Parathyroid adenoma (tissue), 2 donors: ENCODE results near the gene RHOBTB3.

Experiments
- H2AFZ ChIP-seq: fragments of 300-600 bp; sonication (generic); one replicate; pipeline ENCODE4 v1.7.0; 2017; ENCODE audit warnings: antibody characterized with exemption, mild to moderate bottlenecking
- H3K27ac ChIP-seq: fragments of 300-600 bp; sonication (generic); one replicate; pipeline ENCODE4 v1.7.0; 2017
- H3K27me3 ChIP-seq: fragments of 300-600 bp; sonication (generic); one replicate; pipeline ENCODE4 v1.7.0; 2017; ENCODE audit warnings: low read length; ENCODE audit not compliant: control insufficient read depth, insufficient read depth
- H3K36me3 ChIP-seq: fragments of 300-600 bp; sonication (generic); one replicate; pipeline ENCODE4 v1.7.0; 2017; ENCODE audit warnings: low read length; ENCODE audit not compliant: control insufficient read depth, insufficient read depth
- H3K4me1 ChIP-seq: fragments of 300-600 bp; sonication (generic); one replicate; pipeline ENCODE4 v1.7.0; 2017; ENCODE audit warnings: control low read depth
- H3K4me2 ChIP-seq: fragments of 300-600 bp; sonication (generic); one replicate; pipeline ENCODE4 v1.7.0; 2017; ENCODE audit warnings: low read length
- H3K4me3 ChIP-seq: fragments of 300-600 bp; sonication (generic); one replicate; pipeline ENCODE4 v1.7.0; 2017; ENCODE audit warnings: low read depth, low read length
- H3K79me2 ChIP-seq: fragments of 300-600 bp; sonication (generic); one replicate; pipeline ENCODE4 v1.7.0; 2017; ENCODE audit warnings: control low read depth
- H3K9ac ChIP-seq: fragments of 300-600 bp; sonication (generic); one replicate; pipeline ENCODE4 v1.7.0; 2017; ENCODE audit warnings: mild to moderate bottlenecking
- H3K9me3 ChIP-seq: fragments of 300-600 bp; sonication (generic); one replicate; pipeline ENCODE4 v1.7.0; 2017; ENCODE audit warnings: low read length; ENCODE audit not compliant: control insufficient read depth
- CTCF ChIP-seq: fragments of 300-600 bp; sonication (generic); IDR thresholded peaks from one replicate; pipeline ENCODE4 v1.7.0; 2017; ENCODE audit warnings: antibody characterized with exemption, mild to moderate bottlenecking
- donor health status: primary hyperparathyroidism.

The RHOBTB3 gene

GRCh38 chr5:95780597-95780996 is 49.5 kb downstream of the RHOBTB3 start:
- no peaks in the 10 kb centered on the region for H3K27me3 ChIP-seq
- no peak overlapping the region for H3K9ac ChIP-seq
- H3K4me1 ChIP-seq: peaks cover 10% of the 10 kb centered on the region
- H3K4me2 ChIP-seq: no peak overlapping the region
- H3K79me2 ChIP-seq: no peaks in the 10 kb centered on the region
- H3K4me3 ChIP-seq: no peak overlapping the region
- H2AFZ ChIP-seq: peak overlapping the region; percentile 48
- peak overlapping the region; percentile 29 for H3K27ac ChIP-seq
- no peaks in the 10 kb centered on the region for H3K36me3 ChIP-seq
- H3K9me3 ChIP-seq: no peaks in the 10 kb centered on the region
- no peak for TF ChIP-seq CTCF

- Histone ChIP-seq H3K9me3 (no peaks in the 10 kb centered on the region), H3K9ac (no peak overlapping the region), H3K4me1 (peaks cover 10% of the 10 kb centered on the region), H3K79me2 (no peaks in the 10 kb centered on the region), H3K4me2 (no peak overlapping the region), H3K4me3 (no peak overlapping the region), H2AFZ (peak overlapping the region; percentile 48), H3K27ac (peak overlapping the region; percentile 29), H3K36me3 (no peaks in the 10 kb centered on the region), H3K27me3 (no peaks in the 10 kb centered on the region)
- TF ChIP-seq CTCF: peak; percentile 93
Observed at GRCh38 chr5:95781101-95781583, 50.0 kb downstream of the RHOBTB3 start.

- Histone ChIP-seq H3K79me2 (no peaks in the 10 kb centered on the region), H3K4me2 (no peak overlapping the region), H3K27ac (no peak overlapping the region), H3K4me1 (peaks cover 10% of the 10 kb centered on the region), H3K27me3 (no peaks in the 10 kb centered on the region), H3K4me3 (no peak overlapping the region), H2AFZ (no peak overlapping the region), H3K9ac (no peak overlapping the region), H3K9me3 (no peaks in the 10 kb centered on the region), H3K36me3 (no peaks in the 10 kb centered on the region)
- no peak for TF ChIP-seq CTCF
Observed at GRCh38 chr5:95782181-95782580, 51.0 kb downstream of the RHOBTB3 start.

- H3K27me3 ChIP-seq: no peaks in the 10 kb centered on the region
- TF ChIP-seq CTCF: no peak
- H3K9me3 ChIP-seq: no peaks in the 10 kb centered on the region
- no peak overlapping the region for H3K27ac ChIP-seq
- no peak overlapping the region for H2AFZ ChIP-seq
- H3K4me3 ChIP-seq: no peak overlapping the region
- no peaks in the 10 kb centered on the region for H3K79me2 ChIP-seq
- peaks cover 17% of the 10 kb centered on the region for H3K4me1 ChIP-seq
- no peak overlapping the region for H3K9ac ChIP-seq
- H3K36me3 ChIP-seq: no peaks in the 10 kb centered on the region
- H3K4me2 ChIP-seq: no peak overlapping the region
Observed at GRCh38 chr5:95783661-95784060, 52.5 kb downstream of the RHOBTB3 start.

GRCh38 chr5:95784514-95785302 is 53.6 kb downstream of the RHOBTB3 start:
- H3K27ac ChIP-seq: no peak overlapping the region
- no peaks in the 10 kb centered on the region for H3K9me3 ChIP-seq
- TF ChIP-seq CTCF: no peak
- H2AFZ ChIP-seq: no peak overlapping the region
- H3K4me2 ChIP-seq: no peak overlapping the region
- peaks cover 24% of the 10 kb centered on the region for H3K4me1 ChIP-seq
- H3K36me3 ChIP-seq: no peaks in the 10 kb centered on the region
- no peaks in the 10 kb centered on the region for H3K27me3 ChIP-seq
- no peak overlapping the region for H3K9ac ChIP-seq
- H3K4me3 ChIP-seq: no peak overlapping the region
- no peaks in the 10 kb centered on the region for H3K79me2 ChIP-seq
